Chondrocyte (in vitro differentiated cells): ENCODE measurements around the gene MST1. TPM values are rescaled to one million over a fixed set of nuclear protein-coding genes. Genes with fewer than 3 reads are reported as not detected.

Source experiments
- DNase-seq: peaks from one replicate; pipeline ENCODE4 v3.0.0; 2021; ENCODE audit warnings: mixed read lengths, low spot score
- H3K27ac Mint-ChIP-seq: one replicate; pipeline ENCODE4 v1.8.0; 2021; ENCODE audit warnings: mild to moderate bottlenecking, moderate library complexity, mixed read lengths; ENCODE audit not compliant: unreplicated experiment
- H3K27me3 Mint-ChIP-seq: 2 replicates; pipeline ENCODE4 v1.8.0; 2021; ENCODE audit warnings: low read depth, mixed read lengths
- H3K36me3 Mint-ChIP-seq: 2 replicates; pipeline ENCODE4 v1.8.0; 2021; ENCODE audit warnings: low read depth, mixed read lengths
- H3K4me1 Mint-ChIP-seq: 2 replicates; pipeline ENCODE4 v1.8.0; 2021; ENCODE audit warnings: low read depth, mild to moderate bottlenecking, mixed read lengths
- H3K4me3 Mint-ChIP-seq: one replicate; pipeline ENCODE4 v1.8.0; 2021; ENCODE audit warnings: mild to moderate bottlenecking, moderate library complexity, mixed read lengths; ENCODE audit not compliant: unreplicated experiment
- H3K9me3 Mint-ChIP-seq: 2 replicates; pipeline ENCODE4 v1.8.0; 2021; ENCODE audit warnings: low read depth, mixed read lengths
- CTCF ChIP-seq: fragments of 200-600 bp; sonication (generic); IDR thresholded peaks from 2 replicates; pipeline ENCODE4 v1.5.0; 2021; ENCODE audit warnings: antibody characterized with exemption, mild to moderate bottlenecking, moderate library complexity
- total RNA-seq: library from RNA; stranded (reverse); gene quantifications from 3 replicates; pipeline ENCODE4 v1.2.1, GENCODE V29; 2021

The MST1 gene
- total RNA-seq, 1 donor from 2014 or later: 19.1 TPM

GRCh38 chr3:49653621-49654020 lies 35.7 kb downstream of the MST1 start:
- Mint-ChIP-seq H3K27me3 (no peaks in the 10 kb centered on the region), H3K27ac (no peak overlapping the region), H3K4me1 (no peaks in the 10 kb centered on the region), H3K36me3 (peaks cover 1% of the 10 kb centered on the region), H3K9me3 (no peaks in the 10 kb centered on the region), H3K4me3 (no peak overlapping the region)
- no peak for TF ChIP-seq CTCF
- no peak for DNase-seq

- Mint-ChIP-seq H3K4me1 (peaks cover 5% of the 10 kb centered on the region), H3K36me3 (peaks cover 1% of the 10 kb centered on the region), H3K9me3 (no peaks in the 10 kb centered on the region), H3K27ac (no peak overlapping the region), H3K27me3 (no peaks in the 10 kb centered on the region), H3K4me3 (no peak overlapping the region)
- no peak for DNase-seq
- TF ChIP-seq CTCF: no peak
Measured at GRCh38 chr3:49652903-49653415, 36.3 kb downstream of the MST1 start.

- Mint-ChIP-seq H3K4me1 (peaks cover 11% of the 10 kb centered on the region), H3K27me3 (no peaks in the 10 kb centered on the region), H3K36me3 (peaks cover 1% of the 10 kb centered on the region), H3K27ac (no peak overlapping the region), H3K9me3 (no peaks in the 10 kb centered on the region), H3K4me3 (no peak overlapping the region)
- TF ChIP-seq CTCF: no peak
- DNase-seq: no peak
Measured at GRCh38 chr3:49652218-49652902, 36.9 kb downstream of the MST1 start.

GRCh38 chr3:49650637-49651036 lies 38.6 kb downstream of the MST1 start:
- Mint-ChIP-seq H3K9me3 (no peaks in the 10 kb centered on the region), H3K27me3 (no peaks in the 10 kb centered on the region), H3K27ac (no peak overlapping the region), H3K4me1 (peaks cover 14% of the 10 kb centered on the region), H3K36me3 (peaks cover 1% of the 10 kb centered on the region), H3K4me3 (no peak overlapping the region)
- TF ChIP-seq CTCF: no peak
- no peak for DNase-seq

GRCh38 chr3:49650177-49650576 lies 39.1 kb downstream of the MST1 start:
- no peak overlapping the region for H3K27ac Mint-ChIP-seq
- TF ChIP-seq CTCF: no peak
- H3K27me3 Mint-ChIP-seq: peaks cover 3% of the 10 kb centered on the region
- peaks cover 3% of the 10 kb centered on the region for H3K36me3 Mint-ChIP-seq
- no peak overlapping the region for H3K4me3 Mint-ChIP-seq
- no peaks in the 10 kb centered on the region for H3K9me3 Mint-ChIP-seq
- no peak for DNase-seq
- peaks cover 14% of the 10 kb centered on the region for H3K4me1 Mint-ChIP-seq
